GM18499 (cell line): Measurements from ENCODE around the gene SLC25A14.

Experiments
- ATAC-seq: cut with Tn5 transposase; IDR thresholded peaks from one replicate; pipeline ENCODE4 v1.9.1; 2021; ENCODE audit warnings: moderate number of reproducible peaks; ENCODE audit not compliant: insufficient read depth, unreplicated experiment

The SLC25A14 gene

GRCh38 chrX:130376077-130376476 lies 36.4 kb downstream of the SLC25A14 start:
- ATAC-seq, result no peak

- no peak for ATAC-seq
Observed at GRCh38 chrX:130378024-130378669, 38.4 kb downstream of the SLC25A14 start.

GRCh38 chrX:130385520-130385919 lies 45.8 kb downstream of the SLC25A14 start, which contains the start of gene GPR119:
Gene GPR119, minus strand, starts transcription at chrX:130385674. Its CDS starts 227 bp downstream, at chrX:130385447.
- ATAC-seq, result no peak

- no peak for ATAC-seq
Observed at GRCh38 chrX:130386408-130386808, 46.7 kb downstream of the SLC25A14 start.

- no peak for ATAC-seq
Observed at GRCh38 chrX:130393451-130394074, 53.8 kb downstream of the SLC25A14 start.

GRCh38 chrX:130395341-130395740 lies 55.6 kb downstream of the SLC25A14 start:
- ATAC-seq, result no peak

GRCh38 chrX:130401415-130402207 lies 61.9 kb downstream of the SLC25A14 start, which contains the start of gene RBMX2:
Gene RBMX2, plus strand, starts transcription at chrX:130401987. Its CDS starts 46 bp downstream, at chrX:130402033.
- ATAC-seq, result peak; percentile 57

- no peak for ATAC-seq
Observed at GRCh38 chrX:130402208-130402684, 62.5 kb downstream of the SLC25A14 start.

GRCh38 chrX:130413415-130413814 lies 73.7 kb downstream of the SLC25A14 start:
- ATAC-seq, result no peak

GRCh38 chrX:130414800-130415199 lies 75.1 kb downstream of the SLC25A14 start:
- no peak for ATAC-seq

- no peak for ATAC-seq
Observed at GRCh38 chrX:130415201-130415600, 75.5 kb downstream of the SLC25A14 start.

- no peak for ATAC-seq
Observed at GRCh38 chrX:130416785-130417184, 77.1 kb downstream of the SLC25A14 start.

GRCh38 chrX:130418066-130418465 lies 78.3 kb downstream of the SLC25A14 start:
- ATAC-seq, result no peak

GRCh38 chrX:130418740-130419139 lies 79.0 kb downstream of the SLC25A14 start:
- no peak for ATAC-seq

GRCh38 chrX:130419263-130419662 lies 79.5 kb downstream of the SLC25A14 start:
- no peak for ATAC-seq
